T-helper 2 cell treated with Interferon-gamma antibody and Interleukin-4, amounts not matched to agents 100 ng/mL and 5 ng/mL, for 36 hours (primary cell): ENCODE data around the gene JPH2. TPM values are rescaled to one million over a fixed set of nuclear protein-coding genes. Genes with fewer than 3 reads are reported as not detected.

ENCODE experiments used
- intact Hi-C: fragments of 100-400 bp; cut with micrococcal nuclease; formaldehyde crosslinking; loops from one replicate; pipeline ENCODE4 v1.15.1; 2023
- total RNA-seq: library from RNA; stranded (reverse); gene quantifications from 2 replicates; pipeline ENCODE4 v1.2.3, GENCODE V29; 2022

JPH2 gene
- total RNA-seq, 1 donor from 2014 or later, result not detected

- intact Hi-C loops, result loop anchor here (5.0 kb wide), 2 partner anchors 123 to 223 kb away; no protein-coding TSS in a partner anchor
These were observed 121.3 kb downstream of the JPH2 start for GRCh38 chr20:44065401-44066340.

GRCh38 chr20:44064501-44065400, 122.2 kb downstream of the JPH2 start:
- intact Hi-C loops, result loop anchor here (5.0 kb wide), 2 partner anchors 122 to 222 kb away; no protein-coding TSS in a partner anchor

Other genes starting within 250 kb of the JPH2 start
- gene OSER1, start 23.6 kb upstream of the JPH2 start, total RNA-seq, result 17.0 and 18.1 TPM in 2 replicates
- gene GDAP1L1, start 60.1 kb upstream of the JPH2 start, total RNA-seq, result not detected in 2 replicates
- 3.2 and 3.3 TPM in 2 replicates for gene FITM2, start 124.0 kb upstream of the JPH2 start, total RNA-seq
- not detected in 2 replicates for gene R3HDML, start 149.9 kb upstream of the JPH2 start, total RNA-seq
- not detected in 2 replicates for gene HNF4A, start 168.5 kb upstream of the JPH2 start, total RNA-seq